OCI-LY3 (cell line): ENCODE results near the gene DAGLB.

Experiments used
- EZH2phosphoT487 ChIP-seq: fragments of 200-600 bp; shearing (Covaris generic); IDR thresholded peaks from 2 replicates; pipeline ENCODE4 v1.6.1; 2018; ENCODE audit warnings: antibody characterized with exemption, mixed run types, low read depth
- TF ChIP-seq, protein P1 (sequence below): fragments of 200-600, 300-600 bp; sonication (generic); IDR thresholded peaks from 2 replicates; pipeline ENCODE4 v1.5.1; 2014; ENCODE audit warnings: antibody characterized with exemption, low read length, low read depth

DNA sequence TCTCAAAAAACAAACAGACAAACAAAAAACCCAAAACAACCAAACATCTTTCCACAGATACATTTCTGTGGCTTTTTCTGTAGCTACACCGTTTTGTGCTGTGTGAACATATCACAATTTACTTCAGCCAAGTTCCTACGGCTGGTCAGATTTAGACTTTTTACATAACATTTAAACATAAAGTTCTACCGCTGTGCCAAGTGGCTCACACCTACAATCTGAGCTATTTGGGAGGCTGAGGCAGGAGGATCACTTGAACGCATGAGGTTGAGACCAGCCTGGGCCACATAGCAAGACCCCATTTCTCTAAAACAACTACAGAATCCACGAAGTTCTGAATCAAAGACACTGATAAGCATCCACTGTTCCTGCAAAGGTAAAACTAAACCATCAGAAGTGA, 30.3 kb downstream of the DAGLB start:
- TF ChIP-seq, protein P1, sequence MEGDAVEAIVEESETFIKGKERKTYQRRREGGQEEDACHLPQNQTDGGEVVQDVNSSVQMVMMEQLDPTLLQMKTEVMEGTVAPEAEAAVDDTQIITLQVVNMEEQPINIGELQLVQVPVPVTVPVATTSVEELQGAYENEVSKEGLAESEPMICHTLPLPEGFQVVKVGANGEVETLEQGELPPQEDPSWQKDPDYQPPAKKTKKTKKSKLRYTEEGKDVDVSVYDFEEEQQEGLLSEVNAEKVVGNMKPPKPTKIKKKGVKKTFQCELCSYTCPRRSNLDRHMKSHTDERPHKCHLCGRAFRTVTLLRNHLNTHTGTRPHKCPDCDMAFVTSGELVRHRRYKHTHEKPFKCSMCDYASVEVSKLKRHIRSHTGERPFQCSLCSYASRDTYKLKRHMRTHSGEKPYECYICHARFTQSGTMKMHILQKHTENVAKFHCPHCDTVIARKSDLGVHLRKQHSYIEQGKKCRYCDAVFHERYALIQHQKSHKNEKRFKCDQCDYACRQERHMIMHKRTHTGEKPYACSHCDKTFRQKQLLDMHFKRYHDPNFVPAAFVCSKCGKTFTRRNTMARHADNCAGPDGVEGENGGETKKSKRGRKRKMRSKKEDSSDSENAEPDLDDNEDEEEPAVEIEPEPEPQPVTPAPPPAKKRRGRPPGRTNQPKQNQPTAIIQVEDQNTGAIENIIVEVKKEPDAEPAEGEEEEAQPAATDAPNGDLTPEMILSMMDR: no peak
- no peak for TF ChIP-seq EZH2phosphoT487
